Inflammatory macrophage (primary cell): ENCODE results near the gene ACACA.
A peak's percentile ranks its signal among the peaks of the same experiment; 100 is the strongest.
"Not testable (repeated sequence)": the region's sequence is repeated elsewhere in the genome, so short reads cannot be mapped to it uniquely, and the experiment has no call there.

Experiments used
- DNase-seq, 2 donors: peaks; one replicate each; pipeline ENCODE4 v3.0.0-alpha.2; 2020 to 2022

ACACA gene

DNA sequence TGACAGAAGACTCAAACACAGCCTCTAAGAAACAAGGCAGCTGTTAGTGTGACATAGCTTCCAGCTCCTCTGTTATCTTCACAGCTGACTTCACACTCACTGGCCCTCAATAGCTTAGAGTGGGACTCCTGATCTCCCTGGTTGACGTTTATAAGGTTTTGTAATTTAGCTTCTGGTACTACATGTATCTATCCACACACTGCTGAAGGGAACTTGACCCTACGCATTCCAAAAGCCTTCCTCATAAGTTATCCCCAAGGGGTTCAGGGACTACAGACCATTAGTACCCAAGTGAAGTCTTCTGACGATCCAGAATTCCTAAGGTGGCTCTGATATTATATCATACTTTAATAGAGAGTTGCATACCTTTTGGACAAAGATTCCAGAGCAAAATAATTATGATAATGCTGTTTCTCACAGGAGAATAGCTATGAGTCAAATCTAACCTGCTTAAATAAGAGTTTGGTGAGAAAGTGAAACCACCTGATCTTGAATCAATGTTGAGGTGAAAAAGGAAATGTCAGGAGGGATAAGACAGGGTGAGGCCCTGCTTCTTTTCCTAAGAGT, 14.5 kb downstream of the ACACA start:
- DNase-seq, result no peak

GRCh38 chr17:37391146-37391545, 15.5 kb downstream of the ACACA start:
- DNase-seq, result no peak

DNA sequence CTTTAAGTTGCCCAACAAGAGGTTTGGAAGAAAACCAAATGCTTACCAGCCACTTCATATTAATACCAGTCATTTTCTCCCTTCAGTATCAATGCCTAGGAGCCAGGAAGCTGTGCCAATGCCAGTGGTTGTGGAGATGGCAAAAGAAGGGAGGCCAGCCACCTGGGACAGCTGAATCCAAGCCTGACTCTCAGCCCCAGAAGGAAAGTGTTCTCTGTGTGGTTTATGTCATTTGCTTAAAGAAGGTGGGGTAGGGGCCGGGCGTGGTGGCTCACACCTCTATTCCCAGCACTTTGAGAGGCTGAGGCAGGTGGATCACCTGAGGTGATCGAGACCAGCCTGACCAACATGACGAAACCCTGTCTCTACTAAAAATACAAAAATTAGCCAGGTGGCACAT, 17.5 kb downstream of the ACACA start:
- DNase-seq, result no peak

GRCh38 chr17:37388266-37388665, 18.4 kb downstream of the ACACA start:
- no peak for DNase-seq

DNA sequence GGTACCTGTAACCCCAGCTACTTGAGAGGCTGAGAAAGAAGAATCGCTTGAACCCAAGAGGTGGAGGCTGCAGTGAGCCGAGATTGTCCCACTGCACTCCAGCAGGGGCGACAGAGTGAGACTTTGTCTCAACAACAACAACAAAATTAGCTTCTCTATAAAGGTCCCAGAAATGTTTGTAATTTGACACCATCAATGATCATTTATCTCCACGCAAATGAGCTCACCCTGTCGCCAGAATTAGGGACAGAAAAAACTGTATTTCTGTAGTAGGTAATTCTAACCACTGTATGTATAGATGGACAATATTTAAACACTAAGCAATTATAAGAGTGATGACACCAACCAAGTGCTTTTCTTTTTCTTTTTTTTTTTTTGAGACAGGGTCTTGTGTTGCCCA, 20.2 kb downstream of the ACACA start:
- DNase-seq, result no peak

DNA sequence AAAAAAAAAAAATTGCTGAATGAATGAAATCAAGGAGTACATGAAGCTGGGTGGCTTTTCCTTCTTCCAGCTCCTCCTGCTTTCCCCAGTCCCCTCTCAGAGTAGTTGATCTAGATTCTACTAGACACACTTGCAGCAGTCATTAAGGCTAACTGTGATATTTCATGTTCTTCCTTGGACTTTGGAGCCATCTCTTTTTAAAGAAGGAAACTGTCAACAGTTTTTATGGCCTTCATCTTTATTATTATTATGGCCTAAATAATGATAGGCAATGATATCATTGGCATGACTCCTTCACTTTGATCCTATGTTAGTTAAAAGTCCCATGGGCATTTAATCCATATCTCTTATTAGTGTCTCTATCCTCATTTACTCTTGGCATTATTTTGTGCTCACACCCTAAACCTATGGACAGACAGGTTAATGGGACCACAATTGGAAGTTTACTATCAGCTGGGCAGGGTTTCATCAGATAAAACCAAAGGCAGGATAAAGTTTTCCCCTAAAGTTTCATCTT, 21.1 kb downstream of the ACACA start:
- no peak for DNase-seq

DNA sequence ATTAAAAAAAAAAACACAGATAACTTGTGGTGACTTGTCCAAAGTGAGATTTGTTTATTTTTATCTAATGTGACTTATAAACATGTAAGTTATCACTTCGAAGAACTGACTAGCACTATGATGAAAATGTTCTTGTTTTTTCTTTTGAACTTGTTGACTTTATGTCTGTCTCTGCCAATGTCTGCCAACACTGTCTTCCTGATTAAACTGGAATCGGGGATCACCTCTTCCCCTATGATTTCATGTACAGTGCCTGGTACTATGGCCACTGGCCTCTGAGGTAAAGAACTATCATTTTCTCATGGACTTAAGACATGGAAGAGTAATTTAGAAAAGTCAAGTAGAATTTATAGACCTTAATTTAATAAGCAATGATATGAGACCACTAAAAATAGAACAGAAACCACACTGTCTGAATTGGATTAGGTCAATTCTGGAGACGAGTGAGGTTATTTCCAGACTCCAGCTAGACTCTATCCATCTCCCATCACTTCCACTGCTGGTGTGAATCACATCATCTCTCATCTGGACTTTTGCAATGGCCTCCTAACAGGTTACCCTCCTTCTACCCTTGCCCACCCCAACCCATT, 22.0 kb downstream of the ACACA start:
- DNase-seq, result no peak

DNA sequence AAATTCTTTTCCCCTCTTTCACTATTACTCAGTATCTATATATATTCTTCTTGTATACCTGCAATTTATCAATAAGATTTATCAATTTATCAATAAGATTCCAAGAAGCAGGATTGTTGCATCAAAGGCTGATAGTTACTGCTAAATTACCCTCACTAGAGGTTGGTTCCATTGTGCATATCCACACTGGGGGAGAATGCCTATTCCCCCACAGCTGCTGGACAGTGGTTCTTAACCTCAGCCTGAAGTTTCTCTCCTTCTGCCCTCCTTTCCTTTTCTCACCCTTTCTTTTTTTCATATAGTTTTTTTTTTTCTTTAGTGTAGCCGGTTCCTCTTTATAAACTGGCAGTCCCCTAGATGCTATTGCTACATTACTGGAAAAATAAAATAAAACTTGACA, 24.6 kb downstream of the ACACA start:
- no peak for DNase-seq

GRCh38 chr17:37375706-37376105, 30.9 kb downstream of the ACACA start, which contains the start of gene C17orf78:
Gene C17orf78, plus strand, starts transcription at chr17:37375985. Its CDS starts 108 bp downstream, at chr17:37376093.
- no peak for DNase-seq

DNA sequence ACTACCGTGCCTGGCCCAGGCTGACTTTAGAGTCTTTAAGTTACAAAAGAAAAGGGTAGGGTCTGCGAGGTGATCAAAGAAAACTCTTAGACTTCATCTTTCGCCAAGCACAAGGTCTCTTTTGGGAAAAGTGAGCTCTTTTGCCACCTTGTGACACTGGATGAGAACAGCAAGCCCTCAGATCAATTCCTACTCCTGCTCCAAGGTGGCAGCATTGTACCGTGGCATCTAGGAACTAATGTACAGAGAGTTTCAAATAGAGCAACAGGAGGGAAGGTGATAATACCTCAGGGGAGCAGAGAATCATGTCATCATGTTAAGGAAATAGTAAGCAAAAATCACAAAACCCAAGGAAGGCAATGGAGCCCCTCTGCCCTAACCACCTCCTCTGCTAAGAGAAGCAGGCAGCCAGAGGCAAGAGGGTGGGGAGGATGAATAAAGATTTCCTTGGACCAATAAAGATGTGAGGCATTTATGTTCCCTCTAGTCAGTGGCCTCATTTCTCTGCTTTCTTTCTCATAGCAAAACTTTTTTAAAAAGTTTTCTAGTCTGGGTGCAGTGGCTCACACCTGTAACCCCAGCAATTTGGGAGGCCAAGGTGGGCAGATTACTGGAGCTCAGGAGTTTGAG, 33.0 kb downstream of the ACACA start:
- peak; percentile 71 to 79 for DNase-seq

DNA sequence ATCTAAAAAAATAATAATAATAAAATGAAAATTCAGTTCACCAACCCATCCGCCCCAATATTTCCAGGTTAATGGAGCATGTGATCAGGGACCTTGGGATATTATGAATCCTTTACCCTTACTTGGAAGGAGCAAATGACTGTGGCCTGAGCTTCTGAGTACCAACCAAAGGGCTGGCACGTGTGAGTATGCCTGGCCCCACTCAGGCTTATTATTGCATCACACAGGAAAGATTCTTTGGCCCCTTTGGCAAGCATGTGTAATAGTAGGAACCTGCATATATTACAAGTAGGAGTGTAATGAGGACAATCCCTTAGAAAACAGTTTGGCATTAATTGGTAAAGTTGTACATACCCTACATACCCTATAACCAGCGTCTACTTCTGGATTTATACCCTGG, 38.1 kb downstream of the ACACA start:
- no peak for DNase-seq

DNA sequence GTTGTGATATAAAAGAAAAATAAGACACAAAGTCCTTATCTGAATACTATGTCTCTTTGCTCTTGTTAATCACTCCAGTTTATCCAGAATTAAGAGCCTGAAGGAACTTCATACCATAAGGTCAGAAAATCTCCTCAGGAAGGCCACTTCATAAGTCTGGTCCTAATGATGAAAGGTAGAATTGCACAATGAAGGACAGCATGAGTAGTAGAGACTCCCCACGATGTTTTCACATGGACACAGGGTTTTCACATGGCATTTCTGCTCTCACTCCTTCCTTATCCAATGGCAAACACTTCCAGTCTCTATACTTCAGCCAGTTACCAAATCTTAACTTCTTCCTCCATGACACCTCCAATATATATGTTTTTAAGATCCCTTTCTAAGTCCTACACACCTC, 41.0 kb downstream of the ACACA start:
- peak in 1 of 2 donors; percentile 23 for DNase-seq

DNA sequence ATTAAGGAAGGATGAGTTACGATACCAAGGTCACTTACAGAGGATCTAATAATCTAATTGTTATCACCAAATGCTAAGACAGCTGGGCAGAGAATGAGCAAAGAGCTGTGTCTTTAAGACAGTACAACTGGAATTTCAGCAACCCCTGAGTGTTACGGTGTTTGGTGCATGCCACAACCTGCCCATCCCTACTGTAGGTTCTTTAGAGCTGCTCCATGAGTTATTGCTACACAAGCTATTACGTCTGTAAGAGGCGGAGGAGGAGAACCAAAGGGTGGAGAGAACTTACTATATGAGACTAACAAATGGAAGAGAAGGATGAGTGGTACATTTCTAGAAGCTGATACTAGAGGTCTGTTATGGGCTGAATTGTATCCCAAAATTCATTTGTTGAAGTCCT, 45.1 kb downstream of the ACACA start:
- DNase-seq, result no peak

GRCh38 chr17:37360632-37361031, 46.0 kb downstream of the ACACA start:
- DNase-seq, result peak; percentile 11 to 26

GRCh38 chr17:37359682-37360188, 46.9 kb downstream of the ACACA start:
- DNase-seq, result peak; percentile 8 to 20

- DNase-seq, result peak; percentile 96
Measured at GRCh38 chr17:37358830-37359681, 47.6 kb downstream of the ACACA start.

GRCh38 chr17:37358098-37358829, 48.4 kb downstream of the ACACA start:
- DNase-seq, result peak; percentile 26 to 31

DNA sequence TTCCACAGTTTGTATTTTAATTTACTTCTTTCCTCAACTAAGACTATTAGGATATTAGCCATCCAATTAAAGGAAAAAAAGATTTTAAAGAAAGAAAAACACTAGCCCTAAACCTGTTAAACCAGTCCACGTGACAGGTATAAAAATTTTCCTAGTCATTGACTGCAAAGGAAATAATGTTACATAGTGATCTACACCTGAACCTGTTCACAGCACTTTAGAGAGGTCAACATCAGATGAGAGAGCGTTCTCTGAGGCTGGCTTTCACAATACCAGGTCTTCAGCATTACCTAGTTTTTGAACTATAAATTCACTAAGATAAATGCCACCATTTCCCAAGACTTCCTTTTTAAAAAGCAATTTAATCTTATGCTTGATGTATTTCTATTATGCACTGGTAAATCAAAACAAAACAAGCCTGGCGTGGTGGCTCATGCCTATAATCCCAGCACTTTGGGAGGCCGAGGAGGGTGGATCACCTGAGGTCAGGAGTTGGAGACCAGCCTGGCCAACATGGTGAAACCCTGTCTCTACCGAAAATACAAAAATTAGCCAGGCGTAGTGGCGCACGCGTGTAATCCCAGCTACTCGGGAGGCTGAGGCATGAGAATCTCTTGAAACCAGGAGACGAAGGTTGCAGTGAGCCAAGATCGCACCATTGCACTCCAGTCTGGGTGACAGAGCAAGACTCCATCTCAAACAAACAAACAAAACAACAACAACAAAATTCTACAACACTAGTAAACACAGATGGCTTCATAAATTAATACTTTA, 49.7 kb downstream of the ACACA start:
- not testable (repeated sequence) for DNase-seq

- not testable (repeated sequence) for DNase-seq
Measured at GRCh38 chr17:37346863-37347402, 59.7 kb downstream of the ACACA start.

- no peak for DNase-seq
Measured at GRCh38 chr17:37344519-37344918, 62.1 kb downstream of the ACACA start.

DNA sequence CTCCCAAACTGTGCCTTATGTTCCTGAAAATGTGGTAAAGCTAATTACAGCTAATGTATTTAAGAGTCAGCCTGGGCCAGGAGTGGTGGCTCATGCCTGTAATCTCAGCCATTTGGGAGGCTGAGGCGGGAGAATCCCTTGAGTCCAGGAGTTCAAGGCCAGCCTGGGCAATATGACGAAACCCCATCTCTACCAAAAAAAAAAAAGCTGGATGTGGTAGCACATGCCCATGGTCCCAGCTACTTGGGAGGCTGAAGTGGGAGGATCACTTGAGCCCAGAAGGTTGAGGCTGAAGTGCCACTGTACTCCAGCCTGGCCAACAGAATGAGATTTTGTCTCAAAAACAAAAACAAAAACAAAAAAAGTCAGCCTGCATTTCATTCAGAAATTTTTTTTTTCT, 64.0 kb downstream of the ACACA start:
- DNase-seq, result no peak
